Naive thymus-derived CD4-positive, alpha-beta T cell (primary cell): Measurements from ENCODE around the gene FRMD4B. TPM values are rescaled to one million over a fixed set of nuclear protein-coding genes. Genes with fewer than 3 reads are reported as not detected.

Experiments used
- ATAC-seq: fragments of 150-1000 bp; cut with Tn5 transposase; 2 replicates; pipeline ENCODE4 v1.10.0; 2021; ENCODE audit warnings: mild to moderate bottlenecking, moderate library complexity
- CTCF ChIA-PET: fragments of 350-600 bp; sonication (Branson Sonifier 250); formaldehyde crosslinking; loops from one replicate; lab custom pipeline; 2021; ENCODE audit warnings: antibody characterized with exemption; lab: Charles Lee
- POLR2A ChIA-PET: fragments of 350-600 bp; sonication (Branson Sonifier 250); formaldehyde crosslinking; loops from one replicate; lab custom pipeline; 2021; ENCODE audit warnings: antibody characterized with exemption, inconsistent platforms; lab: Charles Lee
- DNase-seq, 9 donors: peaks; one replicate each; pipeline versions ENCODE4 v3.0.0 to v3.0.0-alpha.2; 2020 to 2022; ENCODE audit warnings: mixed read lengths in 1 of 9
- H3K27ac ChIP-seq: one replicate; pipeline ENCODE4 v1.7.0; 2013; ENCODE audit warnings: mild to moderate bottlenecking, low read depth, low read length, moderate library complexity
- H3K27me3 ChIP-seq, 2 donors: one replicate each; pipeline ENCODE4 v1.7.0; 2013; ENCODE audit warnings: low read length in 2 of 2, mild to moderate bottlenecking in 2 of 2, moderate library complexity in 2 of 2; ENCODE audit not compliant: control insufficient read depth in 2 of 2, insufficient read depth in 2 of 2
- H3K36me3 ChIP-seq, 3 experiments: 1 replicate in 2 of 3; 2 replicates in 1 of 3; pipeline ENCODE4 v1.7.0; 2013; ENCODE audit warnings: low read length in 3 of 3, mild to moderate bottlenecking in 3 of 3, moderate library complexity in 1 of 3; ENCODE audit not compliant: insufficient read depth in 3 of 3, control insufficient read depth in 2 of 3
- H3K4me1 ChIP-seq, 2 donors: one replicate each; pipeline ENCODE4 v1.7.0; 2013; ENCODE audit warnings: low read length in 2 of 2, mild to moderate bottlenecking in 2 of 2, moderate library complexity in 1 of 2; ENCODE audit not compliant: control insufficient read depth in 2 of 2, insufficient read depth in 2 of 2
- H3K4me3 ChIP-seq: 2 replicates; pipeline ENCODE4 v1.7.0; 2013; ENCODE audit warnings: mild to moderate bottlenecking, low read length
- H3K9me3 ChIP-seq, 3 experiments: 1 replicate in 2 of 3; 2 replicates in 1 of 3; pipeline ENCODE4 v1.7.0; 2013; ENCODE audit warnings: low read length in 3 of 3; ENCODE audit not compliant: control insufficient read depth in 2 of 3
- H3K27ac Mint-ChIP-seq, 9 donors: one replicate each; pipeline ENCODE4 v1.8.0; 2020 to 2022; ENCODE audit warnings: mixed read lengths in 9 of 9, mild to moderate bottlenecking in 8 of 9, moderate library complexity in 5 of 9, inconsistent platforms in 2 of 9
- H3K27me3 Mint-ChIP-seq, 5 donors: one replicate each; pipeline ENCODE4 v1.8.0; 2021 to 2022; ENCODE audit warnings: mixed read lengths in 5 of 5, mild to moderate bottlenecking in 1 of 5
- H3K36me3 Mint-ChIP-seq, 5 donors: one replicate each; pipeline ENCODE4 v1.8.0; 2020 to 2022; ENCODE audit warnings: mixed read lengths in 5 of 5, mild to moderate bottlenecking in 3 of 5, inconsistent platforms in 1 of 5
- H3K4me1 Mint-ChIP-seq, 7 donors: one replicate each; pipeline ENCODE4 v1.8.0; 2020 to 2022; ENCODE audit warnings: mixed read lengths in 7 of 7, mild to moderate bottlenecking in 3 of 7, inconsistent platforms in 1 of 7
- H3K4me3 Mint-ChIP-seq, 10 donors: one replicate each; pipeline ENCODE4 v1.8.0; 2020 to 2022; ENCODE audit warnings: mild to moderate bottlenecking in 10 of 10, mixed read lengths in 10 of 10, moderate library complexity in 6 of 10, inconsistent platforms in 2 of 10
- H3K9me3 Mint-ChIP-seq, 11 donors: one replicate each; pipeline ENCODE4 v1.8.0; 2020 to 2022; ENCODE audit warnings: mixed read lengths in 11 of 11, mild to moderate bottlenecking in 4 of 11, inconsistent platforms in 1 of 11, moderate library complexity in 1 of 11
- intact Hi-C, 2 donors: fragments of 100-400 bp; cut with micrococcal nuclease; formaldehyde crosslinking; loops; one replicate each; pipeline ENCODE4 v1.15.1; 2023
- polyA plus RNA-seq, 2 donors: library from polyadenylated mRNA; unstranded; fragments of 300-500 nt; fragmentation: Illumina TruSeq; gene quantifications; one replicate each; pipeline ENCODE4 v1.2.3, GENCODE V29; 2021
- total RNA-seq, 6 experiments: library from RNA in 5 of 6; stranded (reverse) in 5 of 6; gene quantifications; 1 replicate in 5 of 6; 2 replicates in 1 of 6; pipeline ENCODE4 v1.2.3 and lab custom pipeline; 2021 to 2026

The FRMD4B gene
- total and polyA plus RNA-seq, 7 experiments from 2014 or later, result 0.59 to 32.2 (median 5.6) TPM; not detected in 1

- intact Hi-C loops, result no loop called here
- H3K4me1 Mint-ChIP-seq, result peaks cover 0 to 22% (median 4%) of the 10 kb centered on the region in 7 donors
- CTCF ChIA-PET, result interaction anchor here (0.6 to 7.2 kb wide), 8 partner anchors 14 to 188 kb away, joined by 3 to 130 read pairs (median 4); partner anchors contain the start of gene LMOD3
Observed at GRCh38 chr3:69304396-69304795, 81.5 kb downstream of the FRMD4B start.

GRCh38 chr3:69300296-69300695 lies 85.6 kb downstream of the FRMD4B start:
- no peaks in the 10 kb centered on the region for H3K36me3 Mint-ChIP-seq
- H3K9me3 Mint-ChIP-seq, result no peaks in the 10 kb centered on the region
- Histone ChIP-seq H3K9me3 (no peaks in the 10 kb centered on the region), H3K27ac (no peak overlapping the region), H3K4me1 (no peaks in the 10 kb centered on the region), H3K36me3 (no peaks in the 10 kb centered on the region), H3K27me3 (no peaks in the 10 kb centered on the region), H3K4me3 (no peak overlapping the region)
- peaks cover 0 to 8% (median 0%) of the 10 kb centered on the region in 7 donors for H3K4me1 Mint-ChIP-seq
- no peak for DNase-seq
- intact Hi-C loops, result no loop called here
- H3K27ac Mint-ChIP-seq, result no peak overlapping the region
- no peak for ATAC-seq
- no peaks in the 10 kb centered on the region for H3K27me3 Mint-ChIP-seq
- no peak overlapping the region for H3K4me3 Mint-ChIP-seq
- POLR2A ChIA-PET, result no interaction called here
- CTCF ChIA-PET, result no interaction called here

More at GRCh38 chr3:69304396-69304795, 81.5 kb downstream of the FRMD4B start:
- H3K4me1 ChIP-seq, result no peaks in the 10 kb centered on the region
- H3K27ac ChIP-seq, result no peak overlapping the region
- H3K9me3 ChIP-seq, result no peaks in the 10 kb centered on the region
- no peak overlapping the region for H3K4me3 ChIP-seq
- no peaks in the 10 kb centered on the region for H3K27me3 Mint-ChIP-seq
- no peaks in the 10 kb centered on the region for H3K27me3 ChIP-seq
- H3K9me3 Mint-ChIP-seq, result no peaks in the 10 kb centered on the region
- H3K4me3 Mint-ChIP-seq, result no peak overlapping the region
- DNase-seq (no peak), ATAC-seq (no peak)
- H3K36me3 ChIP-seq, result no peaks in the 10 kb centered on the region
- POLR2A ChIA-PET, result interaction anchor here (1.2 kb wide), 1 partner anchor 143 kb away, joined by 4 read pairs; no protein-coding TSS in a partner anchor
- peaks cover 0 to 4% (median 0%) of the 10 kb centered on the region in 5 donors for H3K36me3 Mint-ChIP-seq
- H3K27ac Mint-ChIP-seq, result no peak overlapping the region

- Mint-ChIP-seq H3K36me3 (no peaks in the 10 kb centered on the region), H3K9me3 (no peaks in the 10 kb centered on the region), H3K4me3 (no peak overlapping the region), H3K27me3 (no peaks in the 10 kb centered on the region), H3K4me1 (peaks cover 0 to 2% (median 0%) of the 10 kb centered on the region in 7 donors), H3K27ac (peak overlapping the region in 1 of 9 donors; percentile 81)
- ATAC-seq (no peak), DNase-seq (no peak)
- H3K4me1 ChIP-seq, result no peaks in the 10 kb centered on the region
- intact Hi-C loops, result no loop called here
- H3K4me3 ChIP-seq, result no peak overlapping the region
- CTCF ChIA-PET, result no interaction called here
- H3K27me3 ChIP-seq, result no peaks in the 10 kb centered on the region
- no peak overlapping the region for H3K27ac ChIP-seq
- no peaks in the 10 kb centered on the region for H3K9me3 ChIP-seq
- POLR2A ChIA-PET, result no interaction called here
- no peaks in the 10 kb centered on the region for H3K36me3 ChIP-seq
Observed at GRCh38 chr3:69299344-69299743, 86.5 kb downstream of the FRMD4B start.

- H3K4me1 ChIP-seq, result no peaks in the 10 kb centered on the region
- Mint-ChIP-seq H3K9me3 (no peaks in the 10 kb centered on the region), H3K27me3 (no peaks in the 10 kb centered on the region), H3K36me3 (no peaks in the 10 kb centered on the region), H3K4me3 (no peak overlapping the region), H3K4me1 (peaks cover 0 to 2% (median 0%) of the 10 kb centered on the region in 7 donors), H3K27ac (no peak overlapping the region)
- ChIA-PET CTCF (interaction anchor here (1.0 kb wide), 1 partner anchor 9 kb away, joined by 3 read pairs; no protein-coding TSS in a partner anchor), POLR2A (no interaction called here)
- ATAC-seq (no peak), DNase-seq (no peak)
- no peak overlapping the region for H3K27ac ChIP-seq
- no peak overlapping the region for H3K4me3 ChIP-seq
- H3K9me3 ChIP-seq, result no peaks in the 10 kb centered on the region
- H3K27me3 ChIP-seq, result no peaks in the 10 kb centered on the region
- H3K36me3 ChIP-seq, result no peaks in the 10 kb centered on the region
- intact Hi-C loops, result no loop called here
Observed at GRCh38 chr3:69297501-69297900, 88.4 kb downstream of the FRMD4B start.

GRCh38 chr3:69296995-69297394 lies 88.9 kb downstream of the FRMD4B start:
- Histone ChIP-seq H3K27ac (no peak overlapping the region), H3K4me1 (no peaks in the 10 kb centered on the region), H3K9me3 (no peaks in the 10 kb centered on the region), H3K36me3 (no peaks in the 10 kb centered on the region), H3K27me3 (no peaks in the 10 kb centered on the region), H3K4me3 (no peak overlapping the region)
- no peak for DNase-seq
- H3K4me3 Mint-ChIP-seq, result no peak overlapping the region
- no peaks in the 10 kb centered on the region for H3K9me3 Mint-ChIP-seq
- intact Hi-C loops, result no loop called here
- no peaks in the 10 kb centered on the region for H3K27me3 Mint-ChIP-seq
- H3K36me3 Mint-ChIP-seq, result no peaks in the 10 kb centered on the region
- CTCF ChIA-PET, result no interaction called here
- peaks cover 0 to 3% (median 0%) of the 10 kb centered on the region in 7 donors for H3K4me1 Mint-ChIP-seq
- ATAC-seq, result no peak
- POLR2A ChIA-PET, result no interaction called here
- H3K27ac Mint-ChIP-seq, result no peak overlapping the region

- Histone ChIP-seq H3K4me1 (no peaks in the 10 kb centered on the region), H3K9me3 (no peaks in the 10 kb centered on the region), H3K27ac (no peak overlapping the region), H3K36me3 (no peaks in the 10 kb centered on the region), H3K4me3 (no peak overlapping the region), H3K27me3 (no peaks in the 10 kb centered on the region)
- no peak overlapping the region for H3K27ac Mint-ChIP-seq
- ChIA-PET CTCF (interaction anchor here (1.3 to 1.4 kb wide), 2 partner anchors 11 to 12 kb away, joined by 3 to 5 read pairs; no protein-coding TSS in a partner anchor), POLR2A (no interaction called here)
- DNase-seq (no peak), ATAC-seq (no peak)
- peaks cover 0 to 3% (median 0%) of the 10 kb centered on the region in 11 donors for H3K9me3 Mint-ChIP-seq
- no peak overlapping the region for H3K4me3 Mint-ChIP-seq
- peaks cover 0 to 3% (median 0%) of the 10 kb centered on the region in 7 donors for H3K4me1 Mint-ChIP-seq
- H3K27me3 Mint-ChIP-seq, result no peaks in the 10 kb centered on the region
- intact Hi-C loops, result no loop called here
- H3K36me3 Mint-ChIP-seq, result no peaks in the 10 kb centered on the region
Observed at GRCh38 chr3:69294014-69294766, 91.7 kb downstream of the FRMD4B start.
